WTC11 (cell line): Measurements from ENCODE around the gene IGSF9. TPM values are rescaled to one million over a fixed set of nuclear protein-coding genes. Genes with fewer than 3 reads are reported as not detected.

Source experiments
- ATAC-seq: fragments of 200-7000 bp; cut with Tn5 transposase; 2 replicates; pipeline ENCODE4 v1.10.0; 2021; ENCODE audit warnings: mild to moderate bottlenecking, moderate library complexity
- CTCF ChIA-PET: fragments of 300-600 bp; sonication (Branson Sonifier 250); formaldehyde crosslinking; loops from one replicate; lab custom pipeline; 2021; ENCODE audit warnings: antibody characterized with exemption; lab: Charles Lee
- POLR2A ChIA-PET: fragments of 350-600 bp; sonication (Branson Sonifier 250); formaldehyde crosslinking; loops from one replicate; lab custom pipeline; 2021; ENCODE audit warnings: antibody characterized with exemption; lab: Charles Lee
- DNase-seq: peaks from one replicate; pipeline ENCODE4 v3.0.0; 2021; ENCODE audit warnings: low spot score
- H3K27ac Mint-ChIP-seq: 2 replicates; pipeline ENCODE4 v1.8.0; 2021; ENCODE audit warnings: mixed read lengths
- H3K27me3 Mint-ChIP-seq: 2 replicates; pipeline ENCODE4 v1.8.0; 2021; ENCODE audit warnings: low read depth, mild to moderate bottlenecking, moderate library complexity, mixed read lengths
- H3K36me3 Mint-ChIP-seq: 2 replicates; pipeline ENCODE4 v1.8.0; 2021; ENCODE audit warnings: mixed read lengths
- H3K4me1 Mint-ChIP-seq: 2 replicates; pipeline ENCODE4 v1.8.0; 2022; ENCODE audit warnings: mixed read lengths
- H3K4me3 Mint-ChIP-seq: 2 replicates; pipeline ENCODE4 v1.8.0; 2021; ENCODE audit warnings: mild to moderate bottlenecking, moderate library complexity, mixed read lengths
- H3K9me3 Mint-ChIP-seq: 2 replicates; pipeline ENCODE4 v1.8.0; 2021; ENCODE audit warnings: mixed read lengths
- CREM ChIP-seq: sonication (generic); formaldehyde crosslinking; IDR thresholded peaks from 2 replicates; pipeline ENCODE4 v1.8.1; 2022; ENCODE audit warnings: mild to moderate bottlenecking, missing genetic modification reagents, moderate library complexity
- ETV6 ChIP-seq: sonication (generic); formaldehyde crosslinking; IDR thresholded peaks from 2 replicates; pipeline ENCODE4 v1.8.1; 2022; ENCODE audit warnings: mild to moderate bottlenecking, missing genetic modification reagents
- FOXJ3 ChIP-seq: sonication (generic); formaldehyde crosslinking; IDR thresholded peaks from 2 replicates; pipeline ENCODE4 v1.9.0; 2021; ENCODE audit warnings: missing genetic modification reagents, mild to moderate bottlenecking, borderline replicate concordance
- FOXK1 ChIP-seq: sonication (generic); formaldehyde crosslinking; IDR thresholded peaks from 2 replicates; pipeline ENCODE4 v1.8.0; 2022; ENCODE audit warnings: mild to moderate bottlenecking, moderate library complexity, missing genetic modification reagents
- FOXP1 ChIP-seq: sonication (generic); formaldehyde crosslinking; IDR thresholded peaks from 2 replicates; pipeline ENCODE4 v1.8.0; 2022; ENCODE audit warnings: missing genetic modification reagents, mild to moderate bottlenecking, moderate library complexity, borderline replicate concordance
- GTF2I ChIP-seq: fragments of 250-450 bp; sonication (Bioruptor Pico); conservative IDR thresholded peaks from 2 replicates; pipeline ENCODE4 v1.4.0; 2021; ENCODE audit warnings: mild to moderate bottlenecking
- JAZF1 ChIP-seq: fragments of 250-450 bp; sonication (Bioruptor Pico); IDR thresholded peaks from 2 replicates; pipeline ENCODE4 v1.9.0; 2021; ENCODE audit warnings: moderate library complexity, mild to moderate bottlenecking, inconsistent platforms
- NFYB ChIP-seq: sonication (generic); formaldehyde crosslinking; conservative IDR thresholded peaks from 2 replicates; pipeline ENCODE4 v1.8.0; 2022; ENCODE audit warnings: low read depth, missing genetic modification reagents
- NR2C2 ChIP-seq: sonication (generic); formaldehyde crosslinking; IDR thresholded peaks from 2 replicates; pipeline ENCODE4 v1.8.0; 2022; ENCODE audit warnings: mild to moderate bottlenecking, missing genetic modification reagents
- PRRX2 ChIP-seq: fragments of 250-450 bp; sonication (Bioruptor Pico); IDR thresholded peaks from 2 replicates; pipeline ENCODE4 v1.8.0; 2021; ENCODE audit warnings: mild to moderate bottlenecking
- SP1 ChIP-seq: sonication (generic); formaldehyde crosslinking; conservative IDR thresholded peaks from 2 replicates; pipeline ENCODE4 v1.8.1; 2022; ENCODE audit warnings: missing genetic modification reagents
- TEAD1 ChIP-seq: sonication (generic); formaldehyde crosslinking; IDR thresholded peaks from 2 replicates; pipeline ENCODE4 v1.8.0; 2022; ENCODE audit warnings: mild to moderate bottlenecking, missing genetic modification reagents
- TP53 ChIP-seq: sonication (generic); formaldehyde crosslinking; IDR thresholded peaks from 2 replicates; pipeline ENCODE4 v1.8.1; 2023; ENCODE audit warnings: mild to moderate bottlenecking, missing genetic modification reagents
- ZNF396 ChIP-seq: fragments of 250-450 bp; sonication (Bioruptor Pico); IDR thresholded peaks from 2 replicates; pipeline ENCODE4 v1.8.0; 2021; ENCODE audit warnings: mild to moderate bottlenecking, moderate library complexity, borderline replicate concordance
- total RNA-seq: library from RNA; stranded (reverse); gene quantifications from 3 replicates; pipeline ENCODE4 v1.2.3, GENCODE V29; 2021
- TF ChIP-seq, protein P1 (sequence below): fragments of 250-450 bp; sonication (Bioruptor Pico); IDR thresholded peaks from 2 replicates; pipeline ENCODE4 v1.9.0; 2021; ENCODE audit warnings: mild to moderate bottlenecking, borderline replicate concordance
- TF ChIP-seq, protein P2 (sequence below): sonication (generic); formaldehyde crosslinking; IDR thresholded peaks from 2 replicates; pipeline ENCODE4 v1.8.1; 2022; ENCODE audit warnings: low read depth, mild to moderate bottlenecking, moderate library complexity, missing genetic modification reagents, borderline replicate concordance
- TF ChIP-seq, protein P3 (sequence below): fragments of 250-450 bp; sonication (Bioruptor Pico); IDR thresholded peaks from 2 replicates; pipeline ENCODE4 v1.8.0; 2021; ENCODE audit warnings: mild to moderate bottlenecking
- TF ChIP-seq, protein P4 (sequence below): sonication (generic); formaldehyde crosslinking; IDR thresholded peaks from 2 replicates; pipeline ENCODE4 v1.8.0; 2022; ENCODE audit warnings: mild to moderate bottlenecking, missing genetic modification reagents
- TF ChIP-seq, protein P5 (sequence below): fragments of 250-450 bp; sonication (Bioruptor Pico); IDR thresholded peaks from 2 replicates; pipeline ENCODE4 v1.9.0; 2021; ENCODE audit warnings: moderate library complexity, mild to moderate bottlenecking, inconsistent platforms, borderline replicate concordance

Gene IGSF9
- total RNA-seq, 1 experiment from 2014 or later: 16.4 TPM

DNA sequence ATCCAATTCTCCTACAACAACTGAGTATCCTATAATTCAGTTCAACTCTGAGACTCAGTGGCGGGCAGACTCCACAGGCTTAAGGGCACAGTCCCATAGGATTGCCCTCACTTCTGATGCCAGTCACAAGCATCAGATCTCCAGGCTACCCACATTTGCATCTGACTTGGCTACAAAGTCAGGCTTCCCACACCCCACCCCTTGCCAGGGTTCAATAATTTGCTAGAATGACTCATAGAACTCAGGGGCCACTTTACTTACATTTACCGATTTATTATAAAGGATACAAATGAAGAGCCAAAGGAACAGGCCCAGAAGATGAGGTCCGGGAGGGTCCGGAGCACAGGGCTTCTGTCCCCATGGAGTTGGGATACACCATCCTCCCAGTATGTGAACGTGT is 44.6 kb upstream of the IGSF9 start:
- no peak overlapping the region for H3K27ac Mint-ChIP-seq
- H3K27me3 Mint-ChIP-seq: no peaks in the 10 kb centered on the region; the same call in 1 of the 2 replicates
- no peaks in the 10 kb centered on the region for H3K36me3 Mint-ChIP-seq
- no peak overlapping the region for H3K4me3 Mint-ChIP-seq
- peaks cover 10% of the 10 kb centered on the region for H3K4me1 Mint-ChIP-seq
- no peak for DNase-seq
- ChIA-PET POLR2A (no interaction called here), CTCF (interaction anchor here (0.9 to 1.7 kb wide), 3 partner anchors 17 to 89 kb away, joined by 3 to 12 read pairs (median 4); partner anchors contain the start of gene IGSF9)
- ATAC-seq: no peak
- no peaks in the 10 kb centered on the region for H3K9me3 Mint-ChIP-seq
- TF ChIP-seq, protein P1, sequence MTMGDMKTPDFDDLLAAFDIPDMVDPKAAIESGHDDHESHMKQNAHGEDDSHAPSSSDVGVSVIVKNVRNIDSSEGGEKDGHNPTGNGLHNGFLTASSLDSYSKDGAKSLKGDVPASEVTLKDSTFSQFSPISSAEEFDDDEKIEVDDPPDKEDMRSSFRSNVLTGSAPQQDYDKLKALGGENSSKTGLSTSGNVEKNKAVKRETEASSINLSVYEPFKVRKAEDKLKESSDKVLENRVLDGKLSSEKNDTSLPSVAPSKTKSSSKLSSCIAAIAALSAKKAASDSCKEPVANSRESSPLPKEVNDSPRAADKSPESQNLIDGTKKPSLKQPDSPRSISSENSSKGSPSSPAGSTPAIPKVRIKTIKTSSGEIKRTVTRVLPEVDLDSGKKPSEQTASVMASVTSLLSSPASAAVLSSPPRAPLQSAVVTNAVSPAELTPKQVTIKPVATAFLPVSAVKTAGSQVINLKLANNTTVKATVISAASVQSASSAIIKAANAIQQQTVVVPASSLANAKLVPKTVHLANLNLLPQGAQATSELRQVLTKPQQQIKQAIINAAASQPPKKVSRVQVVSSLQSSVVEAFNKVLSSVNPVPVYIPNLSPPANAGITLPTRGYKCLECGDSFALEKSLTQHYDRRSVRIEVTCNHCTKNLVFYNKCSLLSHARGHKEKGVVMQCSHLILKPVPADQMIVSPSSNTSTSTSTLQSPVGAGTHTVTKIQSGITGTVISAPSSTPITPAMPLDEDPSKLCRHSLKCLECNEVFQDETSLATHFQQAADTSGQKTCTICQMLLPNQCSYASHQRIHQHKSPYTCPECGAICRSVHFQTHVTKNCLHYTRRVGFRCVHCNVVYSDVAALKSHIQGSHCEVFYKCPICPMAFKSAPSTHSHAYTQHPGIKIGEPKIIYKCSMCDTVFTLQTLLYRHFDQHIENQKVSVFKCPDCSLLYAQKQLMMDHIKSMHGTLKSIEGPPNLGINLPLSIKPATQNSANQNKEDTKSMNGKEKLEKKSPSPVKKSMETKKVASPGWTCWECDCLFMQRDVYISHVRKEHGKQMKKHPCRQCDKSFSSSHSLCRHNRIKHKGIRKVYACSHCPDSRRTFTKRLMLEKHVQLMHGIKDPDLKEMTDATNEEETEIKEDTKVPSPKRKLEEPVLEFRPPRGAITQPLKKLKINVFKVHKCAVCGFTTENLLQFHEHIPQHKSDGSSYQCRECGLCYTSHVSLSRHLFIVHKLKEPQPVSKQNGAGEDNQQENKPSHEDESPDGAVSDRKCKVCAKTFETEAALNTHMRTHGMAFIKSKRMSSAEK: no peak
- TF ChIP-seq SP1 (CRISPR knock-in tag) (no peak), FOXP1 (CRISPR knock-in tag) (no peak), PRRX2 (CRISPR knock-in tag) (no peak), FOXJ3 (no peak), NFYB (CRISPR knock-in tag) (no peak), ZNF396 (CRISPR knock-in tag) (no peak)
- TF ChIP-seq, protein P2, sequence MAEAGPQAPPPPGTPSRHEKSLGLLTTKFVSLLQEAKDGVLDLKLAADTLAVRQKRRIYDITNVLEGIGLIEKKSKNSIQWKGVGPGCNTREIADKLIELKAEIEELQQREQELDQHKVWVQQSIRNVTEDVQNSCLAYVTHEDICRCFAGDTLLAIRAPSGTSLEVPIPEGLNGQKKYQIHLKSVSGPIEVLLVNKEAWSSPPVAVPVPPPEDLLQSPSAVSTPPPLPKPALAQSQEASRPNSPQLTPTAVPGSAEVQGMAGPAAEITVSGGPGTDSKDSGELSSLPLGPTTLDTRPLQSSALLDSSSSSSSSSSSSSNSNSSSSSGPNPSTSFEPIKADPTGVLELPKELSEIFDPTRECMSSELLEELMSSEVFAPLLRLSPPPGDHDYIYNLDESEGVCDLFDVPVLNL: no peak
- TF ChIP-seq, protein P3, sequence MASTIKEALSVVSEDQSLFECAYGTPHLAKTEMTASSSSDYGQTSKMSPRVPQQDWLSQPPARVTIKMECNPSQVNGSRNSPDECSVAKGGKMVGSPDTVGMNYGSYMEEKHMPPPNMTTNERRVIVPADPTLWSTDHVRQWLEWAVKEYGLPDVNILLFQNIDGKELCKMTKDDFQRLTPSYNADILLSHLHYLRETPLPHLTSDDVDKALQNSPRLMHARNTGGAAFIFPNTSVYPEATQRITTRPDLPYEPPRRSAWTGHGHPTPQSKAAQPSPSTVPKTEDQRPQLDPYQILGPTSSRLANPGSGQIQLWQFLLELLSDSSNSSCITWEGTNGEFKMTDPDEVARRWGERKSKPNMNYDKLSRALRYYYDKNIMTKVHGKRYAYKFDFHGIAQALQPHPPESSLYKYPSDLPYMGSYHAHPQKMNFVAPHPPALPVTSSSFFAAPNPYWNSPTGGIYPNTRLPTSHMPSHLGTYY (CRISPR knock-in tag): no peak
- TF ChIP-seq, protein P4, sequence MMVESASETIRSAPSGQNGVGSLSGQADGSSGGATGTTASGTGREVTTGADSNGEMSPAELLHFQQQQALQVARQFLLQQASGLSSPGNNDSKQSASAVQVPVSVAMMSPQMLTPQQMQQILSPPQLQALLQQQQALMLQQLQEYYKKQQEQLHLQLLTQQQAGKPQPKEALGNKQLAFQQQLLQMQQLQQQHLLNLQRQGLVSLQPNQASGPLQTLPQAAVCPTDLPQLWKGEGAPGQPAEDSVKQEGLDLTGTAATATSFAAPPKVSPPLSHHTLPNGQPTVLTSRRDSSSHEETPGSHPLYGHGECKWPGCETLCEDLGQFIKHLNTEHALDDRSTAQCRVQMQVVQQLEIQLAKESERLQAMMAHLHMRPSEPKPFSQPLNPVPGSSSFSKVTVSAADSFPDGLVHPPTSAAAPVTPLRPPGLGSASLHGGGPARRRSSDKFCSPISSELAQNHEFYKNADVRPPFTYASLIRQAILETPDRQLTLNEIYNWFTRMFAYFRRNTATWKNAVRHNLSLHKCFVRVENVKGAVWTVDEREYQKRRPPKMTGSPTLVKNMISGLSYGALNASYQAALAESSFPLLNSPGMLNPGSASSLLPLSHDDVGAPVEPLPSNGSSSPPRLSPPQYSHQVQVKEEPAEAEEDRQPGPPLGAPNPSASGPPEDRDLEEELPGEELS: no peak

DNA sequence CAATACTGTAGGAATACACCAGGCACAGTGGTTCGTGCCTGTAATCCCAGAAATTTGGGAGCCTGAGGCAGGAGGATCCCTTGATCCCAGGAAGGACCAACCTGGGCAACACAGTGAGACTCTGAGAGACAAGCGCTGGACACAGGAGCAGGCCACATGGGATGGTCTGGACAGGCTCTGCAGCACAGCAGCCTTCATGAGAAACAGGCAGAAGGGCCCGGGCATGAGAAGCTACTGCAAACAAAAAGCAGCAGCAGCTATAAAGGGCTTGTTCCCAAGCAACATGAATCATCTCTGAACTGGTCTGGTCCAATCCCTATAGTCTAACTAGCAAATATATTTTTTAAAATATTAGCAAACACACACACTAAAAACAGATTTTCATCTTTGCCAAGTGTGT is 44.2 kb upstream of the IGSF9 start:
- POLR2A ChIA-PET: no interaction called here
- no peaks in the 10 kb centered on the region for H3K9me3 Mint-ChIP-seq
- no peak overlapping the region for H3K27ac Mint-ChIP-seq
- ATAC-seq (no peak), DNase-seq (no peak)
- no peaks in the 10 kb centered on the region for H3K36me3 Mint-ChIP-seq
- peaks cover 10% of the 10 kb centered on the region for H3K4me1 Mint-ChIP-seq
- CTCF ChIA-PET: interaction anchor here (1.7 kb wide), 1 partner anchor 17 kb away, joined by 12 read pairs; no protein-coding TSS in a partner anchor
- TF ChIP-seq, protein P5, sequence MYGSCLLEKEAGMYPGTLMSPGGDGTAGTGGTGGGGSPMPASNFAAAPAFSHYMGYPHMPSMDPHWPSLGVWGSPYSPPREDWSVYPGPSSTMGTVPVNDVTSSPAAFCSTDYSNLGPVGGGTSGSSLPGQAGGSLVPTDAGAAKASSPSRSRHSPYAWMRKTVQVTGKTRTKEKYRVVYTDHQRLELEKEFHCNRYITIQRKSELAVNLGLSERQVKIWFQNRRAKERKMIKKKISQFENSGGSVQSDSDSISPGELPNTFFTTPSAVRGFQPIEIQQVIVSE (CRISPR knock-in tag): no peak
- TF ChIP-seq NR2C2: no peak
- no peak for TF ChIP-seq ETV6
- no peak for TF ChIP-seq TP53 (CRISPR knock-in tag)
- TF ChIP-seq FOXK1: no peak
- TF ChIP-seq TEAD1: no peak
- TF ChIP-seq PRRX2 (CRISPR knock-in tag): no peak
- no peak for TF ChIP-seq CREM (CRISPR knock-in tag)
- TF ChIP-seq GTF2I: no peak
- no peak for TF ChIP-seq JAZF1 (CRISPR knock-in tag)
- H3K4me3 Mint-ChIP-seq: no peak overlapping the region
- H3K27me3 Mint-ChIP-seq: no peaks in the 10 kb centered on the region; the same call in 1 of the 2 replicates
